Measurements from ENCODE around the gene PTPRM. TPM values are rescaled to one million over a fixed set of nuclear protein-coding genes. Genes with fewer than 3 reads are reported as not detected.

The PTPRM gene
- total and polyA plus RNA-seq, 2 donors (not counting 3 experiments of a cell fraction or from before 2014, with no cell fraction given) = 37.4 to 43.7 TPM

GRCh38 chr18:7766346-7766745 lies 199.2 kb downstream of the PTPRM start:
- Histone ChIP-seq H3K27me3 (ENCODE audit: control insufficient read depth in 2 of 2, insufficient read depth in 2 of 2, low read length in 2 of 2) (no peaks in the 10 kb centered on the region), H3K4me1 (ENCODE audit: control insufficient read depth, extremely low read depth, insufficient read depth, low read length) (peaks cover 6% of the 10 kb centered on the region), H3K9ac (replicated peaks; ENCODE audit: extremely low read depth, insufficient read depth, low read length) (no peak overlapping the region), H3K4me2 (ENCODE audit: insufficient read depth, low read length) (no peak overlapping the region), H3K4me3 (replicated peaks in 1 of 3; ENCODE audit: insufficient read depth in 1 of 3, low read depth in 1 of 3, low read length in 3 of 3) (no peak overlapping the region), H3K36me3 (ENCODE audit: control insufficient read depth in 2 of 2, extremely low read depth in 1 of 2, insufficient read depth in 2 of 2, low read length in 2 of 2) (no peaks in the 10 kb centered on the region), H2AFZ (ENCODE audit: low read depth, low read length) (no peak overlapping the region), H3K79me2 (ENCODE audit: control insufficient read depth, insufficient read depth, low read length) (no peaks in the 10 kb centered on the region), H3K9me3 (replicated peaks; ENCODE audit: control insufficient read depth, insufficient read depth, low read length) (no peaks in the 10 kb centered on the region), H3K27ac (ENCODE audit: insufficient read depth, low read depth, low read length) (no peak overlapping the region), H3K9me1 (replicated peaks; ENCODE audit: control insufficient read depth, extremely low read depth, insufficient read depth, low read length) (no peaks in the 10 kb centered on the region), H4K20me1 (replicated peaks; ENCODE audit: control insufficient read depth, extremely low read depth, insufficient read depth, low read length) (no peaks in the 10 kb centered on the region)
- TF ChIP-seq POLR2AphosphoS5 (IDR thresholded peaks at IDR 0.05; ENCODE audit: insufficient read depth, low read depth, low read length) (no peak), FOS (IDR thresholded peaks at IDR 0.05; ENCODE audit: borderline replicate concordance, insufficient read depth, low read length) (no peak), EZH2 (IDR thresholded peaks at IDR 0.05; ENCODE audit: borderline replicate concordance, low read depth, low read length, severe bottlenecking) (no peak), MAX (IDR thresholded peaks at IDR 0.05; ENCODE audit: insufficient read depth, insufficient read length) (no peak), JUN (IDR thresholded peaks at IDR 0.05; ENCODE audit: borderline replicate concordance, insufficient read depth, insufficient read length, low read depth) (no peak), GATA2 (IDR thresholded peaks at IDR 0.05; ENCODE audit: insufficient read depth, insufficient read length, low read depth, low read length) (no peak), CTCF (IDR thresholded peaks at IDR 0.05; ENCODE audit: extremely low read depth in 1 of 2, insufficient read depth in 1 of 2, low read depth in 1 of 2, low read length in 2 of 2) (no peak)
- ChIA-PET POLR2A (no interaction called here), CTCF (interaction anchor here (2.0 kb wide), 2 partner anchors 24 to 494 kb away, joined by 5 to 9 read pairs; no protein-coding TSS in a partner anchor)
- no TSS peak for BruUV-seq (replicated peaks)
- intact Hi-C loops (cut with micrococcal nuclease) = no loop called here
- FAIRE-seq (no peak), DNase-seq (ENCODE audit: low read depth, low spot score) (no peak)
- dilution Hi-C loops (cut with MboI; ENCODE audit: extremely low pct_ligation_motif_present, low sequenced_read_pairs) = no loop called here

All from endothelial cell of umbilical vein (primary cell).